C4-2B (cell line): ENCODE measurements around the gene SIX2.

Experiments
- ZFX ChIP-seq: fragments of 450-650 bp; IDR thresholded peaks from 2 replicates; pipeline ENCODE4 v1.6.1; 2017
- TF ChIP-seq, protein P1 (sequence below): fragments of 450-650 bp; conservative IDR thresholded peaks from 2 replicates; pipeline ENCODE4 v1.5.1; 2017; ENCODE audit warnings: mild to moderate bottlenecking

DNA sequence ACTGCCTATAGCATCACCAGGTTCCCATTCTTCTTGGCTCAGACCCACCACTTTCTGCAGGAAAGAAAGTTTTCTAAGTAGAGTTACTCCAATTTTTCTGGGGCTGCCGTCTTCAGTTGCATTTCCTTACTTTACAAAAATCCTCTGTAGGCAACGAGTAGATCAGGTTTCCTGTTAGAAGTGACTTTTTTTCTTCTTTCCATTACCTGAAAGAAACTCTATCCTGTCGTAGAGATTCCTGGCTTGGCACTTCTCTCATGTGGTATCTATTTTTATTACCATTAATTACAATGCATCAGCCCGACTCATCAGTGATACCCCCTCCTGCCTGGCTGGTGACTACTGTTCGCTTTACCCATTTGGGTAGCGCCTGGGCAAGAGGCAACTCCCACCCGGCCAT, 5.6 kb upstream of the SIX2 start:
- TF ChIP-seq, protein P1, sequence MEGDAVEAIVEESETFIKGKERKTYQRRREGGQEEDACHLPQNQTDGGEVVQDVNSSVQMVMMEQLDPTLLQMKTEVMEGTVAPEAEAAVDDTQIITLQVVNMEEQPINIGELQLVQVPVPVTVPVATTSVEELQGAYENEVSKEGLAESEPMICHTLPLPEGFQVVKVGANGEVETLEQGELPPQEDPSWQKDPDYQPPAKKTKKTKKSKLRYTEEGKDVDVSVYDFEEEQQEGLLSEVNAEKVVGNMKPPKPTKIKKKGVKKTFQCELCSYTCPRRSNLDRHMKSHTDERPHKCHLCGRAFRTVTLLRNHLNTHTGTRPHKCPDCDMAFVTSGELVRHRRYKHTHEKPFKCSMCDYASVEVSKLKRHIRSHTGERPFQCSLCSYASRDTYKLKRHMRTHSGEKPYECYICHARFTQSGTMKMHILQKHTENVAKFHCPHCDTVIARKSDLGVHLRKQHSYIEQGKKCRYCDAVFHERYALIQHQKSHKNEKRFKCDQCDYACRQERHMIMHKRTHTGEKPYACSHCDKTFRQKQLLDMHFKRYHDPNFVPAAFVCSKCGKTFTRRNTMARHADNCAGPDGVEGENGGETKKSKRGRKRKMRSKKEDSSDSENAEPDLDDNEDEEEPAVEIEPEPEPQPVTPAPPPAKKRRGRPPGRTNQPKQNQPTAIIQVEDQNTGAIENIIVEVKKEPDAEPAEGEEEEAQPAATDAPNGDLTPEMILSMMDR = no peak
- no peak for TF ChIP-seq ZFX
